ENCODE measurements around the gene SUPT16H.

- TF ChIP-seq CTCF (IDR thresholded peaks at IDR 0.05) (no peak), POLR2A (IDR thresholded peaks at IDR 0.05; ENCODE audit: low read depth) (no peak)
These were observed 24.3 kb upstream of the SUPT16H start for GRCh38 chr14:21408147-21408546.
